Fibroblast of skin of left quadriceps (primary cell): Measurements from ENCODE around the gene TIMM10.
A peak's percentile ranks its signal among the peaks of the same experiment; 100 is the strongest.

Source experiments
- DNase-seq, 2 experiments: peaks; one replicate each; pipeline ENCODE4 v3.0.0-alpha.2; 2013; ENCODE audit warnings: low read depth in 2 of 2

Gene TIMM10

GRCh38 chr11:57530596-57531507 is at the start of gene TIMM10:
Gene TIMM10 (minus strand): TSS chr11:57530754. CDS start chr11:57530189, 565 bp downstream.
- peak; percentile 92 to 93 for DNase-seq

GRCh38 chr11:57574061-57574460 is 43.5 kb upstream of the TIMM10 start:
- no peak for DNase-seq

- no peak for DNase-seq
These were observed 41.1 kb upstream of the TIMM10 start for GRCh38 chr11:57571606-57572005.

GRCh38 chr11:57568330-57568766 is 37.8 kb upstream of the TIMM10 start:
- DNase-seq: peak; percentile 44 to 50

- no peak for DNase-seq
These were observed 37.2 kb upstream of the TIMM10 start, which contains the start of gene UBE2L6 for GRCh38 chr11:57567515-57568329. Gene UBE2L6 (minus strand): TSS chr11:57567672. CDS start chr11:57567611, 61 bp downstream.

- DNase-seq: no peak
These were observed 36.5 kb upstream of the TIMM10 start for GRCh38 chr11:57566905-57567514.

GRCh38 chr11:57566005-57566904 is 35.7 kb upstream of the TIMM10 start:
- DNase-seq: no peak

- no peak for DNase-seq
These were observed 32.0 kb upstream of the TIMM10 start for GRCh38 chr11:57562596-57562995.

GRCh38 chr11:57560146-57560545 is 29.6 kb upstream of the TIMM10 start:
- no peak for DNase-seq

GRCh38 chr11:57556041-57556440 is 25.5 kb upstream of the TIMM10 start:
- DNase-seq: no peak

GRCh38 chr11:57555393-57555792 is 24.8 kb upstream of the TIMM10 start:
- DNase-seq: no peak

- DNase-seq: no peak
These were observed 21.9 kb upstream of the TIMM10 start for GRCh38 chr11:57552479-57552878.

GRCh38 chr11:57551941-57552340 is 21.4 kb upstream of the TIMM10 start:
- no peak for DNase-seq

GRCh38 chr11:57549983-57550382 is 19.4 kb upstream of the TIMM10 start:
- no peak for DNase-seq

GRCh38 chr11:57547854-57548377 is 17.4 kb upstream of the TIMM10 start:
- no peak for DNase-seq

GRCh38 chr11:57546869-57547475 is 16.4 kb upstream of the TIMM10 start:
- DNase-seq: no peak

GRCh38 chr11:57546451-57546850 is 15.9 kb upstream of the TIMM10 start:
- no peak for DNase-seq

- DNase-seq: no peak
These were observed 15.3 kb upstream of the TIMM10 start for GRCh38 chr11:57545883-57546282.

GRCh38 chr11:57544566-57544965 is 14.0 kb upstream of the TIMM10 start:
- no peak for DNase-seq

- no peak for DNase-seq
These were observed 13.0 kb upstream of the TIMM10 start for GRCh38 chr11:57543593-57543992.
